DMS79 (cell line): ENCODE results near the gene FIGLA.
"Not testable (repeated sequence)": the region's sequence is repeated elsewhere in the genome, so short reads cannot be mapped to it uniquely, and the experiment has no call there.

Experiments used
- DNase-seq: peaks from one replicate; lab custom pipeline; 2025; lab: John Stamatoyannopoulos, UW

FIGLA gene

GRCh38 chr2:70807828-70808118 lies 17.3 kb upstream of the FIGLA start:
- no peak for DNase-seq

- DNase-seq = no peak
These were observed 16.8 kb upstream of the FIGLA start for GRCh38 chr2:70807102-70807827.

GRCh38 chr2:70806620-70807019 lies 16.2 kb upstream of the FIGLA start:
- no peak for DNase-seq

GRCh38 chr2:70806013-70806412 lies 15.6 kb upstream of the FIGLA start:
- DNase-seq = peak; percentile 50

GRCh38 chr2:70801607-70802263 lies 11.3 kb upstream of the FIGLA start:
- no peak for DNase-seq

GRCh38 chr2:70799706-70800105 lies 9.3 kb upstream of the FIGLA start:
- no peak for DNase-seq

GRCh38 chr2:70797996-70798395 lies 7.6 kb upstream of the FIGLA start:
- DNase-seq = not testable (repeated sequence)

- DNase-seq = no peak
These were observed 7.1 kb upstream of the FIGLA start for GRCh38 chr2:70797506-70797905.

- no peak for DNase-seq
These were observed 5.8 kb upstream of the FIGLA start for GRCh38 chr2:70796262-70796661.

GRCh38 chr2:70795164-70795995 lies 4.9 kb upstream of the FIGLA start:
- DNase-seq = no peak

- DNase-seq = no peak
These were observed 3.0 kb upstream of the FIGLA start for GRCh38 chr2:70793450-70793849.

GRCh38 chr2:70789304-70790135 lies 923 bp downstream of the FIGLA start:
- peak; percentile 35 for DNase-seq

- no peak for DNase-seq
These were observed 5.1 kb downstream of the FIGLA start for GRCh38 chr2:70785137-70785911.

- DNase-seq = no peak
These were observed 6.1 kb downstream of the FIGLA start for GRCh38 chr2:70784320-70784719.

- DNase-seq = no peak
These were observed 10.4 kb downstream of the FIGLA start for GRCh38 chr2:70779911-70780545.

- no peak for DNase-seq
These were observed 11.0 kb downstream of the FIGLA start for GRCh38 chr2:70779491-70779890.

- DNase-seq = no peak
These were observed 11.8 kb downstream of the FIGLA start for GRCh38 chr2:70778676-70779075.

GRCh38 chr2:70777450-70777849 lies 13.0 kb downstream of the FIGLA start:
- DNase-seq = no peak

GRCh38 chr2:70776266-70776665 lies 14.2 kb downstream of the FIGLA start:
- DNase-seq = no peak

GRCh38 chr2:70775141-70775540 lies 15.3 kb downstream of the FIGLA start:
- DNase-seq = no peak
